Tibial artery (tissue), 4 donors: ENCODE data around the gene ATP2B2.

Experiments used
- DNase-seq, 2 donors: peaks; one replicate each; pipeline ENCODE4 v3.0.0-alpha.2; 2019
- H3K27ac ChIP-seq, 2 donors: fragments of 200-600 bp; sonication (generic) in 1 of 2; 1 replicate in 1 of 2; 2 replicates in 1 of 2; pipeline ENCODE4 v1.5.1; 2018 to 2019; ENCODE audit warnings: mild to moderate bottlenecking in 1 of 2
- H3K27me3 ChIP-seq, 2 donors: fragments of 200-600 bp; sonication (generic) in 1 of 2; one replicate each; pipeline versions ENCODE4 v1.5.1 to v1.6.0; 2016 to 2019
- H3K36me3 ChIP-seq, 3 donors: fragments of 200-600 bp; sonication (generic) in 2 of 3; one replicate each; pipeline ENCODE4 v1.5.1; 2016 to 2019; ENCODE audit warnings: mild to moderate bottlenecking in 2 of 3
- H3K4me1 ChIP-seq, 4 donors: fragments of 200-600 bp; sonication (generic) in 2 of 4; 1 replicate in 3 of 4; 2 replicates in 1 of 4; pipeline ENCODE4 v1.5.1; 2016 to 2019
- H3K4me3 ChIP-seq, 2 donors: fragments of 200-600 bp; sonication (generic) in 1 of 2; 1 replicate in 1 of 2; 2 replicates in 1 of 2; pipeline ENCODE4 v1.5.1; 2018 to 2019; ENCODE audit warnings: mild to moderate bottlenecking in 2 of 2
- H3K9me3 ChIP-seq, 3 donors: fragments of 200-600 bp; sonication (generic) in 1 of 3; one replicate each; pipeline ENCODE4 v1.5.1; 2016 to 2019
- intact Hi-C: fragments of 100-400 bp; cut with DNase I; formaldehyde crosslinking; loops from one replicate; pipeline ENCODE4 v1.15.0; 2023; ENCODE audit warnings: low total_unique reads
- TF ChIP-seq, protein P1 (sequence below), 2 experiments: fragments of 200-600 bp in 1 of 2; fragments of 450-650 bp in 1 of 2; IDR thresholded peaks; one replicate each; pipeline ENCODE4 v1.5.1; 2017 to 2019; ENCODE audit warnings: antibody characterized with exemption in 2 of 2, mild to moderate bottlenecking in 1 of 2, moderate library complexity in 1 of 2

Gene ATP2B2

GRCh38 chr3:10364806-10365205 is 140.6 kb downstream of the ATP2B2 start:
- TF ChIP-seq, protein P1, sequence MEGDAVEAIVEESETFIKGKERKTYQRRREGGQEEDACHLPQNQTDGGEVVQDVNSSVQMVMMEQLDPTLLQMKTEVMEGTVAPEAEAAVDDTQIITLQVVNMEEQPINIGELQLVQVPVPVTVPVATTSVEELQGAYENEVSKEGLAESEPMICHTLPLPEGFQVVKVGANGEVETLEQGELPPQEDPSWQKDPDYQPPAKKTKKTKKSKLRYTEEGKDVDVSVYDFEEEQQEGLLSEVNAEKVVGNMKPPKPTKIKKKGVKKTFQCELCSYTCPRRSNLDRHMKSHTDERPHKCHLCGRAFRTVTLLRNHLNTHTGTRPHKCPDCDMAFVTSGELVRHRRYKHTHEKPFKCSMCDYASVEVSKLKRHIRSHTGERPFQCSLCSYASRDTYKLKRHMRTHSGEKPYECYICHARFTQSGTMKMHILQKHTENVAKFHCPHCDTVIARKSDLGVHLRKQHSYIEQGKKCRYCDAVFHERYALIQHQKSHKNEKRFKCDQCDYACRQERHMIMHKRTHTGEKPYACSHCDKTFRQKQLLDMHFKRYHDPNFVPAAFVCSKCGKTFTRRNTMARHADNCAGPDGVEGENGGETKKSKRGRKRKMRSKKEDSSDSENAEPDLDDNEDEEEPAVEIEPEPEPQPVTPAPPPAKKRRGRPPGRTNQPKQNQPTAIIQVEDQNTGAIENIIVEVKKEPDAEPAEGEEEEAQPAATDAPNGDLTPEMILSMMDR (IDR thresholded peaks at IDR 0.05), result no peak
- Histone ChIP-seq H3K27me3 (peaks cover 0 to 21% of the 10 kb centered on the region in 2 donors), H3K4me3 (no peak overlapping the region), H3K36me3 (no peaks in the 10 kb centered on the region), H3K4me1 (no peaks in the 10 kb centered on the region), H3K9me3 (peaks cover 0 to 4% (median 3%) of the 10 kb centered on the region in 3 donors), H3K27ac (no peak overlapping the region)
- intact Hi-C loops, result no loop called here
- DNase-seq, result no peak

- Histone ChIP-seq H3K36me3 (no peaks in the 10 kb centered on the region), H3K9me3 (peaks cover 0 to 4% (median 3%) of the 10 kb centered on the region in 3 donors), H3K4me3 (no peak overlapping the region), H3K27me3 (peaks cover 0 to 19% of the 10 kb centered on the region in 2 donors), H3K4me1 (no peaks in the 10 kb centered on the region), H3K27ac (no peak overlapping the region)
- intact Hi-C loops, result no loop called here
- TF ChIP-seq, protein P1 (IDR thresholded peaks at IDR 0.05), result no peak
- no peak for DNase-seq
Measured at GRCh38 chr3:10363935-10364334, 141.5 kb downstream of the ATP2B2 start.

DNA sequence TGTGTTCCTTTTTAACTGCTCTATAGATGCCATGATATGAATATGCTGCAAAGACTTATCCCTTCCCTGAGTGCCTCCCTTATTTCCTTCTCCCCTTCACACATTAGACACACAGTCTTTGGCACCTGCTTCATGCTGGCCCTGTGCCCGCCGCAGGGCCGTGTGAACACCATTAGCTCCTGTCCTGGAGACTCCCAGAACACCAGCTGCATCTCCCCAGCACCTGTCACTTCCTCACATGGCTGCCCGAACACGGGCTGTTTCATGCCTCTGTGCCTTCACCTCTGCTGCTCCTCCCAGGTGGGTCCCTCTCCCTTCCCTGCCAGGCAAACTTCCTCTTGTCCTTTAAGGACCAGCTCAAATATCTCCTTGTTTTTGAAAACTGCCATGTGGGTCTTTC is 144.0 kb downstream of the ATP2B2 start:
- no peak for DNase-seq
- Histone ChIP-seq H3K27ac (no peak overlapping the region), H3K36me3 (no peaks in the 10 kb centered on the region), H3K27me3 (peaks cover 0 to 10% of the 10 kb centered on the region in 2 donors), H3K4me1 (peaks cover 0 to 9% (median 2%) of the 10 kb centered on the region in 4 donors), H3K9me3 (peaks cover 0 to 4% (median 3%) of the 10 kb centered on the region in 3 donors), H3K4me3 (no peak overlapping the region)
- intact Hi-C loops, result no loop called here
- TF ChIP-seq, protein P1 (IDR thresholded peaks at IDR 0.05), result no peak

DNA sequence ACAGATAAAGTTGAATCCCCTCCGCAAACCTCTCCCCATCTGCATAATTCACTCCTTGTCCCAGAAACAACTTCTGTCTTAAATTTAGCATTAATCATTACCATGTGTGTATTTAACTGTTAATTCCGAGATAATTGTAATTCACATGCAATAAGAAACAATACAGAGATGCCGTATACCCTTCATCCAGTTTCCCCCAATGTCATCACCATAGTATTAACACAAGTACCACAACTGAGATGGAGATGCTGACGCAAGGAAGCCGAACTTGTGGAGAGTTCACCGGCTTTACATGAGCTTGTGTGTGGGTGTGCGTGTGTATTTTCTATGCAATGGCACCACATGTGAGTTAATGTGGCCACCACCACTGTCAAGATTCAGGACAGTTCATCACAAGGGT is 144.9 kb downstream of the ATP2B2 start:
- Histone ChIP-seq H3K9me3 (peaks cover 0 to 4% (median 3%) of the 10 kb centered on the region in 3 donors), H3K27me3 (peaks cover 0 to 10% of the 10 kb centered on the region in 2 donors), H3K27ac (no peak overlapping the region), H3K36me3 (no peaks in the 10 kb centered on the region), H3K4me3 (no peak overlapping the region), H3K4me1 (peaks cover 0 to 9% (median 2%) of the 10 kb centered on the region in 4 donors)
- no peak for DNase-seq
- intact Hi-C loops, result no loop called here
- TF ChIP-seq, protein P1 (IDR thresholded peaks at IDR 0.05), result no peak

GRCh38 chr3:10359761-10360161 is 145.6 kb downstream of the ATP2B2 start:
- TF ChIP-seq, protein P1 (IDR thresholded peaks at IDR 0.05), result no peak
- H3K36me3 ChIP-seq, result no peaks in the 10 kb centered on the region

More at GRCh38 chr3:10359761-10360161, 145.6 kb downstream of the ATP2B2 start:
- intact Hi-C loops, result no loop called here
- Histone ChIP-seq H3K9me3 (peaks cover 0 to 4% (median 3%) of the 10 kb centered on the region in 3 donors), H3K4me1 (peaks cover 0 to 9% (median 2%) of the 10 kb centered on the region in 4 donors), H3K4me3 (no peak overlapping the region), H3K27ac (no peak overlapping the region), H3K27me3 (peaks cover 0 to 5% of the 10 kb centered on the region in 2 donors)
- no peak for DNase-seq
